Endodermal cell (in vitro differentiated cells): ENCODE measurements around the gene MAP6D1. TPM values are rescaled to one million over a fixed set of nuclear protein-coding genes. Genes with fewer than 3 reads are reported as not detected.

Experiments used
- DNase-seq: peaks from one replicate; pipeline ENCODE4 v3.0.0-alpha.2; 2017
- H3K27ac ChIP-seq: 2 replicates; pipeline ENCODE4 v1.5.1; 2013; ENCODE audit warnings: mild to moderate bottlenecking, low read depth, low read length, moderate library complexity
- H3K27me3 ChIP-seq: 2 replicates; pipeline ENCODE4 v1.6.1; 2013; ENCODE audit warnings: mild to moderate bottlenecking, low read length, moderate library complexity; ENCODE audit not compliant: insufficient read depth, control insufficient read depth, poor library complexity, severe bottlenecking
- H3K36me3 ChIP-seq: 2 replicates; pipeline ENCODE4 v1.7.0; 2013; ENCODE audit warnings: mild to moderate bottlenecking, low read length, moderate library complexity; ENCODE audit not compliant: control insufficient read depth, insufficient read depth
- H3K4me1 ChIP-seq: one replicate; pipeline ENCODE4 v1.7.0; 2013; ENCODE audit warnings: low read length; ENCODE audit not compliant: control insufficient read depth, insufficient read depth
- H3K4me3 ChIP-seq: 2 replicates; pipeline ENCODE4 v1.5.1; 2013; ENCODE audit warnings: mild to moderate bottlenecking, low read length, moderate library complexity
- H3K9ac ChIP-seq: 2 replicates; pipeline ENCODE4 v1.6.1; 2013; ENCODE audit warnings: mild to moderate bottlenecking, low read length, moderate library complexity; ENCODE audit not compliant: poor library complexity, severe bottlenecking; ENCODE audit errors: extremely low read depth
- H3K9me3 ChIP-seq: 2 replicates; pipeline ENCODE4 v1.6.1; 2013; ENCODE audit warnings: mild to moderate bottlenecking, low read length, moderate library complexity; ENCODE audit not compliant: control insufficient read depth
- H3K27ac Mint-ChIP-seq: 2 replicates; pipeline ENCODE4 v1.8.0; 2020; ENCODE audit warnings: mixed read lengths
- H3K27me3 Mint-ChIP-seq: 2 replicates; pipeline ENCODE4 v1.8.0; 2021; ENCODE audit warnings: mild to moderate bottlenecking, mixed read lengths; ENCODE audit not compliant: insufficient read depth
- H3K36me3 Mint-ChIP-seq: 2 replicates; pipeline ENCODE4 v1.8.0; 2020; ENCODE audit warnings: low read depth, mixed read lengths
- H3K4me1 Mint-ChIP-seq: 2 replicates; pipeline ENCODE4 v1.8.0; 2020; ENCODE audit warnings: mixed read lengths
- H3K4me3 Mint-ChIP-seq: 2 replicates; pipeline ENCODE4 v1.8.0; 2020; ENCODE audit warnings: mild to moderate bottlenecking, moderate library complexity, mixed read lengths
- H3K9me3 Mint-ChIP-seq: 2 replicates; pipeline ENCODE4 v1.8.0; 2020; ENCODE audit warnings: mild to moderate bottlenecking, mixed read lengths
- WGBS, 2 experiments: methylation state at CpG; one replicate each; pipeline versions ENCODE4 v1.1.5 to v1.1.7; 2013; ENCODE audit warnings: missing lambda C conversion rate in 2 of 2, mixed read lengths in 1 of 2; ENCODE audit not compliant: insufficient coverage in 1 of 2, insufficient read length in 1 of 2; 5-methylcytosine and 5-hydroxymethylcytosine counted together
- total RNA-seq, 2 donors: library from RNA; stranded (reverse); fragmentation: NEBNext Ultra II Directional in 1 of 2; extraction: Animal tissue kit (Norgen Biotek cat#: 25700) in 1 of 2; gene quantifications; 2 replicates in 1 of 2; 3 replicates in 1 of 2; pipeline ENCODE4 v1.2.1, GENCODE V29; 2021
- TF ChIP-seq, protein P1 (sequence below): fragments of 200-600 bp; sonication (generic); conservative IDR thresholded peaks from 2 replicates; pipeline ENCODE4 v1.5.0; 2021; ENCODE audit warnings: antibody characterized with exemption, mild to moderate bottlenecking

The MAP6D1 gene
- total RNA-seq, 2 donors from 2014 or later = 4.0 to 4.8 TPM

DNA sequence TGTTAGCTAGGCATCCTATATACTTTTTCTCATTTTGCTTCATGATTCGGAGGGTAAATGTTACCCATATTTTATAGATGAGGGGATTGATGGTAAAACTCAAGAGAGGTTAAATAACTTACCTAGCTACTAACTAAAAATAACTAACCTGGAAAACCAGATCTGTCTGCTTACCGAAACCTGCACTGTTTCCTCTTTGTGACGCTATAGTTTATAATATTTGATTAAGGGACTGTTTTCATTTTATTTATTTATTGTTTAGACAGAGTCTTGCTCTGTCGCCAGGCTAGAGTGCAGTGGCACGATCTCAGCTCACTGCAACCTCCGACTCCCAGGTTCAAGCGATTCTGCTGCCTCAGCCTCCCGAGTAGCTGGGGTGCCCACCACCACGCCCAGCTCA lies 55.9 kb downstream of the MAP6D1 start:
- Mint-ChIP-seq H3K27ac (peak overlapping the region; percentile 12), H3K4me3 (no peak overlapping the region), H3K36me3 (peaks cover 58% of the 10 kb centered on the region), H3K27me3 (no peaks in the 10 kb centered on the region), H3K9me3 (peaks cover 5% of the 10 kb centered on the region), H3K4me1 (peaks cover 19% of the 10 kb centered on the region)
- H3K9me3 ChIP-seq = peaks cover 19% of the 10 kb centered on the region
- H3K4me1 ChIP-seq = peaks cover 5% of the 10 kb centered on the region
- H3K27ac ChIP-seq = no peak overlapping the region
- no peaks in the 10 kb centered on the region for H3K27me3 ChIP-seq
- H3K36me3 ChIP-seq = peaks cover 64% of the 10 kb centered on the region
- DNase-seq = no peak
- TF ChIP-seq, protein P1, sequence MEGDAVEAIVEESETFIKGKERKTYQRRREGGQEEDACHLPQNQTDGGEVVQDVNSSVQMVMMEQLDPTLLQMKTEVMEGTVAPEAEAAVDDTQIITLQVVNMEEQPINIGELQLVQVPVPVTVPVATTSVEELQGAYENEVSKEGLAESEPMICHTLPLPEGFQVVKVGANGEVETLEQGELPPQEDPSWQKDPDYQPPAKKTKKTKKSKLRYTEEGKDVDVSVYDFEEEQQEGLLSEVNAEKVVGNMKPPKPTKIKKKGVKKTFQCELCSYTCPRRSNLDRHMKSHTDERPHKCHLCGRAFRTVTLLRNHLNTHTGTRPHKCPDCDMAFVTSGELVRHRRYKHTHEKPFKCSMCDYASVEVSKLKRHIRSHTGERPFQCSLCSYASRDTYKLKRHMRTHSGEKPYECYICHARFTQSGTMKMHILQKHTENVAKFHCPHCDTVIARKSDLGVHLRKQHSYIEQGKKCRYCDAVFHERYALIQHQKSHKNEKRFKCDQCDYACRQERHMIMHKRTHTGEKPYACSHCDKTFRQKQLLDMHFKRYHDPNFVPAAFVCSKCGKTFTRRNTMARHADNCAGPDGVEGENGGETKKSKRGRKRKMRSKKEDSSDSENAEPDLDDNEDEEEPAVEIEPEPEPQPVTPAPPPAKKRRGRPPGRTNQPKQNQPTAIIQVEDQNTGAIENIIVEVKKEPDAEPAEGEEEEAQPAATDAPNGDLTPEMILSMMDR = no peak
- WGBS, 2 experiments = 96 to 98% methylated on average over 7 to 8 of the region's 9 CpGs
- no peak overlapping the region for H3K4me3 ChIP-seq
- H3K9ac ChIP-seq = no peak overlapping the region

DNA sequence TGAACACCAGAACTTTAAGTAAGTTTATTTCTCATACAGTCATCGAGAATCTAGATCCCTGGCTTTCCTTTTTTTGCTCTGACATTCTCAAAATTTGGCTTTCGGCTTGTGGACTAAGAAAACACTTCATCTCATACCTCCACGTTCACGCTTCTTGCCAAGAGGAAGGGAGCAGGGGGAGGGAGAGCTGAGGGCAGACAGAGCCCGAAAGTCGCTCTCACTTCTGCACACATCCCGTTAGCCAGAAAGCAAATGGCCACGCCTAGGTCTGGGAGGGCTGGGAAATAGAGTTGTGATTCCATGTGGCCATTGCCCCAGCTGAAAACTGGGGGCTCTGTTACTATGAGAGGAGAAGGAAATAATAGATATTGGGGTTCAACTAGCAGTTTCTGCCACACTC lies 57.3 kb downstream of the MAP6D1 start:
- H3K27ac ChIP-seq = no peak overlapping the region

DNA sequence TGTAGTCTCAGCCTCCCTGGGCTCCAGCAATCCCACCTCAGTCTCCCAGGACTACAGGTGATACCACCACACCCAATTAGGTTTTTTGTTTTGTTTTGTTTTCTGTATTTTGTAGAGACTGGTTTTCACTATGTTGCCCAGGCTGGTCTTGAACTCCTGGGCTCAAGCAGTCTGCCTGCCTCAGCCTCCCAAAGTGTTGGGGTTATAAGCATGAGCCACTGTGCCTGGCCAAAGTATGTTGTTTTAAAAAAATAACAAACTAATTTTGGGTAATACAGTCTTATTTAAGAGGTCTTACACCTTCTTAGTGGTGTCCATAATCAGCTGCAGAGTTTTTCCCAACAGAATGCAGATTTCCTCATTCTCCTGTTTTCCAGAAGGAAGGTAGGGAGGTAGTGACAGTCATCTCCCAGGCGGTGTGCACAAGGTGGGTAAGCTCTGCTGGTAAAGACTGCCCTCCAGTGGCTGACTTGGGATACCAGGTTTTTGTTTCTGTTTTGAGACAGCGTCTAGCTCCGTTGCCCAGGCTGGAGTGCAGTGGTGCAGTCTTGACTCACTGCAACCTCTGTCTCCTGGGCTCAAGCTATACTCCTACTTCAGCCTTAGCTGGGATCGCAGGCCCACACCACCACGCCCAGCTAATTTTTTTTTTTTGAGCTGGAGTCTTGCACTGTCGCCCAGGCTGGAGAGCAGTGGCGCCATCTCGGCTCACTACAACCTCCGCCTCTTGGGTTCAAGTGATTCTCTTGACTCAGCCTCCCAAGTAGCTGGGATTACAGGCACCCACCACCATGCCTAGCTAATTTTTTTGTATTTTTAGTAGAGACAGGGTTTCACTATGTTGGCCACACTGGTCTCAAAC lies 58.4 kb downstream of the MAP6D1 start:
- TF ChIP-seq, protein P1 = peak; percentile 91
- peak; percentile 93 for DNase-seq
- Histone ChIP-seq H3K4me3 (no peak overlapping the region), H3K4me1 (peaks cover 5% of the 10 kb centered on the region), H3K9ac (no peak overlapping the region), H3K9me3 (no peaks in the 10 kb centered on the region), H3K27ac (no peak overlapping the region), H3K27me3 (no peaks in the 10 kb centered on the region), H3K36me3 (peaks cover 59% of the 10 kb centered on the region)
- H3K27ac Mint-ChIP-seq = peak overlapping the region; percentile 48
- no peak overlapping the region for H3K4me3 Mint-ChIP-seq
- H3K36me3 Mint-ChIP-seq = peaks cover 50% of the 10 kb centered on the region
- peaks cover 19% of the 10 kb centered on the region for H3K4me1 Mint-ChIP-seq
- H3K9me3 Mint-ChIP-seq = no peaks in the 10 kb centered on the region
- WGBS, 2 experiments = 84 to 85% methylated on average over 7 to 9 of the region's 9 CpGs
- H3K27me3 Mint-ChIP-seq = no peaks in the 10 kb centered on the region

More for the DNA sequence above, 57.3 kb downstream of the MAP6D1 start:
- TF ChIP-seq, protein P1 = no peak
- H3K36me3 ChIP-seq = peaks cover 61% of the 10 kb centered on the region
- Mint-ChIP-seq H3K9me3 (no peaks in the 10 kb centered on the region), H3K36me3 (peaks cover 51% of the 10 kb centered on the region), H3K27ac (no peak overlapping the region), H3K4me1 (peaks cover 19% of the 10 kb centered on the region), H3K4me3 (no peak overlapping the region), H3K27me3 (no peaks in the 10 kb centered on the region)
- H3K9ac ChIP-seq = no peak overlapping the region
- H3K27me3 ChIP-seq = no peaks in the 10 kb centered on the region
- H3K4me1 ChIP-seq = peaks cover 5% of the 10 kb centered on the region
- no peak overlapping the region for H3K4me3 ChIP-seq
- no peak for DNase-seq
- WGBS, 2 experiments = 93 to 100% methylated on average over 6 to 8 of the region's 8 CpGs
- peaks cover 8% of the 10 kb centered on the region for H3K9me3 ChIP-seq
